PFSK-1 (cell line): ENCODE results near the gene BLCAP.

Experiments
- POLR2AphosphoS5 ChIP-seq: IDR thresholded peaks from 2 replicates; pipeline ENCODE4 v1.6.1; 2012; ENCODE audit warnings: low read depth, mild to moderate bottlenecking, control low read depth, low read length, moderate library complexity
- TAF1 ChIP-seq: IDR thresholded peaks from 2 replicates; pipeline ENCODE4 v1.6.1; 2012; ENCODE audit warnings: low read length, control low read depth, borderline replicate concordance; ENCODE audit not compliant: insufficient read depth

- TF ChIP-seq POLR2AphosphoS5 (no peak), TAF1 (no peak)
These were observed 23.1 kb downstream of the BLCAP start for GRCh38 chr20:37504404-37505096.
